ENCODE results near the gene DIP2A. TPM values are rescaled to one million over a fixed set of nuclear protein-coding genes. Genes with fewer than 3 reads are reported as not detected.
"Not testable (repeated sequence)": the region's sequence is repeated elsewhere in the genome, so short reads cannot be mapped to it uniquely, and the experiment has no call there.

Gene DIP2A
- total RNA-seq, 4 donors from 2014 or later, result 42.3 to 141 (median 52.8) TPM

DNA sequence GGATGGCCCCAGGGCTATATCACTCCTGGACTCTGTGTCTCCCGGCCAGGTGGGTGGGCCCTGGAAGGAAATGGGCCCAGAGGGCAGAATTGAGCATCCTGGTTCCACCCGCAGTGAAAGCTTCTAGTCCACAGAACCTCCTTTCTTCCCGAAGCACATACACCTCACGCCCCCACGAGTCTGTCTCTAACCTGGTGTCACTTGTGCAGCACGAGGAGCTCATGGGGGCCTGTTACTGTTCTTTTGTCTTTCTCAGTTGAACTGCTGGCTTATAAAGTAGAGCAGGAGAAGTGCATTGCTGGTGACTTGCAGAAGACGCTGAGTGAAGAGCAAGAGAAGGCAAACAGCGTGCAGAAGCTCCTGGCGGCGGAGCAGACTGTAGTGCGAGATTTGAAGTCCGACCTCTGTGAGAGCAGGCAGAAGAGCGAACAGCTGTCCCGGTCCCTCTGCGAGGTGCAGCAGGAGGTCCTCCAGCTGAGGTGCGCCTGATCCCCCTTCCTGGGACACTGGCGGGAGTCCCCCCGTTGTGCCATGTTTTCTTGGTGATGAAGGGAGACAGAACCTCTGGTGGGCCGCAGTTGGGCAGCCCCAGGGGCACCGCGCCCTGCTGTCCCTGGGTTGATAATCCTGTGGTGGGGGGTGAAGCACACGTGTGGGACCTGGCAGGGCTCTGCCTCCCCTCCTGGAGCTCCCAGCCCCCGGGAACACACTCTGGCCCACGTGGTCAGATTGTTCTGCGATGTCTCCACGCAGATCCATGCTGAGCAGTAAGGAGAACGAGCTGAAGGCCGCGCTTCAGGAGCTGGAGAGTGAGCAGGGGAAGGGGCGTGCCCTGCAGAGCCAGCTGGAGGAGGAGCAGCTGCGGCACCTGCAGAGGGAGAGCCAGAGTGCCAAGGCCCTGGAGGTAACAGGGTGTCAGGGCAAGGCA is 28.7 kb upstream of the DIP2A start:
- Histone ChIP-seq H3K9me3 (no peaks in the 10 kb centered on the region), H3K27me3 (no peaks in the 10 kb centered on the region), H3K36me3 (peaks cover 97% of the 10 kb centered on the region), H3K4me1 (no peaks in the 10 kb centered on the region), H3K4me3 (no peak overlapping the region), H3K27ac (no peak overlapping the region)
- TF ChIP-seq POLR2A (IDR thresholded peaks at IDR 0.05) (no peak), EP300 (IDR thresholded peaks at IDR 0.05) (no peak), POLR2AphosphoS5 (IDR thresholded peaks at IDR 0.05) (no peak)
- TF ChIP-seq, protein P1, sequence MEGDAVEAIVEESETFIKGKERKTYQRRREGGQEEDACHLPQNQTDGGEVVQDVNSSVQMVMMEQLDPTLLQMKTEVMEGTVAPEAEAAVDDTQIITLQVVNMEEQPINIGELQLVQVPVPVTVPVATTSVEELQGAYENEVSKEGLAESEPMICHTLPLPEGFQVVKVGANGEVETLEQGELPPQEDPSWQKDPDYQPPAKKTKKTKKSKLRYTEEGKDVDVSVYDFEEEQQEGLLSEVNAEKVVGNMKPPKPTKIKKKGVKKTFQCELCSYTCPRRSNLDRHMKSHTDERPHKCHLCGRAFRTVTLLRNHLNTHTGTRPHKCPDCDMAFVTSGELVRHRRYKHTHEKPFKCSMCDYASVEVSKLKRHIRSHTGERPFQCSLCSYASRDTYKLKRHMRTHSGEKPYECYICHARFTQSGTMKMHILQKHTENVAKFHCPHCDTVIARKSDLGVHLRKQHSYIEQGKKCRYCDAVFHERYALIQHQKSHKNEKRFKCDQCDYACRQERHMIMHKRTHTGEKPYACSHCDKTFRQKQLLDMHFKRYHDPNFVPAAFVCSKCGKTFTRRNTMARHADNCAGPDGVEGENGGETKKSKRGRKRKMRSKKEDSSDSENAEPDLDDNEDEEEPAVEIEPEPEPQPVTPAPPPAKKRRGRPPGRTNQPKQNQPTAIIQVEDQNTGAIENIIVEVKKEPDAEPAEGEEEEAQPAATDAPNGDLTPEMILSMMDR (IDR thresholded peaks at IDR 0.05), result no peak
- DNase-seq (ENCODE audit: low spot score in 2 of 2), result no peak
- 89% methylated on average over 30 of the region's 31 CpGs for WGBS

DNA sequence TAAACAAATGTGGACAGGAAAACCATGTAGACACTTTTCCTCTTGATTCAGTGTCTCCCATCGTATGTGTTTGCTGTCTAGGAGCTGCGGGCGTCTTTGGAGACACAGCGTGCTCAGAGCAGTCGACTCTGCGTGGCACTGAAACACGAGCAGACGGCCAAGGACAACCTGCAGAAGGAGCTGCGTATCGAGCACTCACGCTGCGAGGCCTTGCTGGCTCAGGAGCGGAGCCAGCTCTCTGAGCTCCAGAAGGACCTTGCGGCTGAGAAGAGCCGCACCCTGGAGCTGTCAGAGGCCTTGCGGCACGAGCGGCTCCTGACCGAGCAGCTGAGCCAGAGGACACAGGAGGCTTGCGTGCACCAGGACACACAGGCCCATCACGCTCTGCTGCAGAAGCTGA is 27.2 kb upstream of the DIP2A start:
- H3K4me3 ChIP-seq, result no peak overlapping the region
- H3K27ac ChIP-seq, result no peak overlapping the region
- 92% methylated on average over 20 of the region's 21 CpGs for WGBS
- H3K4me1 ChIP-seq, result no peaks in the 10 kb centered on the region
- peaks cover 94% of the 10 kb centered on the region for H3K36me3 ChIP-seq
- H3K27me3 ChIP-seq, result no peaks in the 10 kb centered on the region
- TF ChIP-seq, protein P1 (IDR thresholded peaks at IDR 0.05), result no peak
- TF ChIP-seq POLR2AphosphoS5 (IDR thresholded peaks at IDR 0.05) (no peak), POLR2A (IDR thresholded peaks at IDR 0.05) (no peak), EP300 (IDR thresholded peaks at IDR 0.05) (no peak)
- no peak for DNase-seq (ENCODE audit: low spot score in 2 of 2)
- no peaks in the 10 kb centered on the region for H3K9me3 ChIP-seq

- H3K36me3 ChIP-seq, result peaks cover 94% of the 10 kb centered on the region
- DNase-seq (ENCODE audit: low spot score in 2 of 2), result no peak
- H3K9me3 ChIP-seq, result no peaks in the 10 kb centered on the region
- TF ChIP-seq POLR2AphosphoS5 (IDR thresholded peaks at IDR 0.05) (no peak), EP300 (IDR thresholded peaks at IDR 0.05) (no peak), POLR2A (IDR thresholded peaks at IDR 0.05) (no peak)
- TF ChIP-seq, protein P1 (IDR thresholded peaks at IDR 0.05), result no peak
- no peak overlapping the region for H3K4me3 ChIP-seq
- H3K27ac ChIP-seq, result no peak overlapping the region
- 85% methylated on average over 22 of the region's 22 CpGs for WGBS
- no peaks in the 10 kb centered on the region for H3K4me1 ChIP-seq
- H3K27me3 ChIP-seq, result no peaks in the 10 kb centered on the region
Observed at GRCh38 chr21:46431884-46432488, 26.7 kb upstream of the DIP2A start.

DNA sequence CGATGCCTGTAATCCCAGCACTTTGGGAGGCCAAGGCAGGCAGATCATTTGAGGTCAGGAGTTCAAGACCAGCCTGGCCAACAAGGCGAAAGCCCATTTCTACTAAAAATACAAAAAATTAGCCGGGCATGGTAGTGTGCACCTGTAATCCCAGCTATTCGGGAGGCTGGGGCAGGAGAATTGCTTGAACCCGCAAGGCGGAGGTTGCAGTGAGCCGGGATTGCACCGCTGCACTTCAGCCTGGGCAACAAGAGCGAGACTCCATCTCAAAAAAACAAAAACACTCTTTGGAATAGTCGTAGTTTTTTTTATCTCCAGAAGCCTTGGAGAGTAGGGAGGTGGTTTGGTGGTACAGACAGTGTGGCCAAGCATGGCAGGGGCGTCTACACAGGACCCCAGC is 25.6 kb upstream of the DIP2A start:
- not testable (repeated sequence) for H3K27me3 ChIP-seq; H3K9me3 ChIP-seq; H3K4me1 ChIP-seq; DNase-seq (ENCODE audit: low spot score in 2 of 2); H3K4me3 ChIP-seq; H3K27ac ChIP-seq
- WGBS, result 84% methylated on average over 11 of the region's 11 CpGs
- peaks cover 94% of the 10 kb centered on the region for H3K36me3 ChIP-seq

DNA sequence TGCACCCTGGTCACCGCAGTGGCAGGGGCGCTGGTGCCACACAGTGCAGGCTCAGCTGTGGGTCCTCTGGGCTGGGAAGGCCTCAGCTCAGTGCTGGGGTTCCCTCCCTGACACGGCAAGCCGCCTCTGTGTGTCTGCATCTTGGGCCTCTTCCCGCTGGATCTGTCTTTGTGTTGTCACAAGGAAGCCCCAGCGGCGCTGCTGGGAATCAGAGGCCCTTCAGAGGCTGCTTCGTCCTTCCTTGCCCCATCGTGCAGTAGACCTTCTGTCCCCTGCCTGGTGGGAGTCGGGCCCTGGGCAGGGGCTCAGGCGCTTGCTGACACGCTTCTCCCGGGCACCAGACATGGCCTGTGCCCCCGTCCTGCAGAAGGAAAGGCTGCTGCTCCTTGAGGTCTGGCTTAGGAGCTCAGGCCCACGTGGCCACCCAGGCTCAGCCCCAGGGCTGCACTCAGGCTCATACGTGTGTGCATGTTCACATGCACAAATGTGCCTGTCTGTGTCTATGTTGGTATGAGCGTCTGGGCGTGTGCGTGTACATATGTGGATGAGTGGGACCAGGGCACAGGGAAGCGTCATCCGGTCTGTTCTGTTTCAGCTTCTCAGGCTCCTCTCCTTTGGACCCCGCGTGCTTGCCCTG is 24.3 kb upstream of the DIP2A start:
- Histone ChIP-seq H3K9me3 (no peaks in the 10 kb centered on the region), H3K27ac (no peak overlapping the region), H3K4me3 (no peak overlapping the region), H3K36me3 (peaks cover 92% of the 10 kb centered on the region), H3K4me1 (no peaks in the 10 kb centered on the region), H3K27me3 (no peaks in the 10 kb centered on the region)
- DNase-seq (ENCODE audit: low spot score in 2 of 2), result no peak
- TF ChIP-seq POLR2AphosphoS5 (IDR thresholded peaks at IDR 0.05) (no peak), EP300 (IDR thresholded peaks at IDR 0.05) (no peak), POLR2A (IDR thresholded peaks at IDR 0.05) (no peak)
- TF ChIP-seq, protein P1 (IDR thresholded peaks at IDR 0.05), result no peak
- WGBS, result 98% methylated on average over 21 of the region's 23 CpGs

Data from suprapubic skin (tissue), 4 donors.